Sigmoid colon (tissue), 4 donors: ENCODE data around the gene FSCN2.

Source experiments
- EP300 ChIP-seq, 4 donors: sonication (generic); formaldehyde crosslinking; IDR thresholded peaks; one replicate each; pipeline ENCODE4 v1.6.1; 2017; ENCODE audit warnings: antibody characterized with exemption in 4 of 4
- POLR2A ChIP-seq, 2 donors: fragments of 450-650 bp; IDR thresholded peaks; one replicate each; pipeline ENCODE4 v1.6.1; 2016; ENCODE audit warnings: antibody characterized with exemption in 2 of 2, mild to moderate bottlenecking in 2 of 2, moderate library complexity in 2 of 2
- POLR2AphosphoS5 ChIP-seq, 4 donors: sonication (generic); formaldehyde crosslinking; IDR thresholded peaks; one replicate each; pipeline ENCODE4 v1.6.1; 2017; ENCODE audit warnings: antibody characterized with exemption in 4 of 4
- TF ChIP-seq, protein P1 (sequence below), 4 experiments: fragments of 450-650 bp in 3 of 4; fragments of 200-600 bp in 1 of 4; IDR thresholded peaks; one replicate each; pipeline ENCODE4 v1.5.1; 2016 to 2019; ENCODE audit warnings: antibody characterized with exemption in 4 of 4, mild to moderate bottlenecking in 3 of 4, moderate library complexity in 2 of 4

DNA sequence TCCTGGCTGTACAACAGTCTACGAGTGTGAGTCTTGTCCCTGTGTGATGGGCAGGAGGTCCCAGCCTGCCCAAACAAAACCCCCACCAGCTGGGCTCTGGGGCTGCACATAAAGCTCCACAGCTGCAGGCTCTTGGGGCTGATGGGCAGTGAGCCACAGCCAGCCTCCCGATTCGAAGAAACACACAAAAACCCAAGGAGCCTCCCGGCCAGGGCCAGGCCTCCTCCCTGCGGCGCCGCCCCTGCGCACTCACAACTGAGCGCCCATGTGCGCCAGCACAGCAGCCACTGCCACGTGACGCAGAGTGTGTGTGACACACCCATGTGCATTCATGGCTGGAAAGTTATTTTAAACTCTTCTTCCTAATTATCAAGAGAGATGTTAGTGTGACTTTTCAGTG lies 54.6 kb downstream of the FSCN2 start:
- TF ChIP-seq POLR2A (IDR thresholded peaks at IDR 0.05) (no peak), EP300 (IDR thresholded peaks at IDR 0.05) (no peak), POLR2AphosphoS5 (IDR thresholded peaks at IDR 0.05) (no peak)
- TF ChIP-seq, protein P1, sequence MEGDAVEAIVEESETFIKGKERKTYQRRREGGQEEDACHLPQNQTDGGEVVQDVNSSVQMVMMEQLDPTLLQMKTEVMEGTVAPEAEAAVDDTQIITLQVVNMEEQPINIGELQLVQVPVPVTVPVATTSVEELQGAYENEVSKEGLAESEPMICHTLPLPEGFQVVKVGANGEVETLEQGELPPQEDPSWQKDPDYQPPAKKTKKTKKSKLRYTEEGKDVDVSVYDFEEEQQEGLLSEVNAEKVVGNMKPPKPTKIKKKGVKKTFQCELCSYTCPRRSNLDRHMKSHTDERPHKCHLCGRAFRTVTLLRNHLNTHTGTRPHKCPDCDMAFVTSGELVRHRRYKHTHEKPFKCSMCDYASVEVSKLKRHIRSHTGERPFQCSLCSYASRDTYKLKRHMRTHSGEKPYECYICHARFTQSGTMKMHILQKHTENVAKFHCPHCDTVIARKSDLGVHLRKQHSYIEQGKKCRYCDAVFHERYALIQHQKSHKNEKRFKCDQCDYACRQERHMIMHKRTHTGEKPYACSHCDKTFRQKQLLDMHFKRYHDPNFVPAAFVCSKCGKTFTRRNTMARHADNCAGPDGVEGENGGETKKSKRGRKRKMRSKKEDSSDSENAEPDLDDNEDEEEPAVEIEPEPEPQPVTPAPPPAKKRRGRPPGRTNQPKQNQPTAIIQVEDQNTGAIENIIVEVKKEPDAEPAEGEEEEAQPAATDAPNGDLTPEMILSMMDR (IDR thresholded peaks at IDR 0.05): no peak
